Fibroblast of peridontal ligament (primary cell): ENCODE measurements around the gene DNER.
"Not testable (repeated sequence)": the region's sequence is repeated elsewhere in the genome, so short reads cannot be mapped to it uniquely, and the experiment has no call there.

ENCODE experiments used
- DNase-seq: peaks from one replicate; pipeline ENCODE4 v3.0.0-alpha.2; 2010; ENCODE audit errors: extremely low read depth

DNER gene

GRCh38 chr2:229715895-229716507 lies 1.6 kb upstream of the DNER start:
- DNase-seq, result no peak

DNA sequence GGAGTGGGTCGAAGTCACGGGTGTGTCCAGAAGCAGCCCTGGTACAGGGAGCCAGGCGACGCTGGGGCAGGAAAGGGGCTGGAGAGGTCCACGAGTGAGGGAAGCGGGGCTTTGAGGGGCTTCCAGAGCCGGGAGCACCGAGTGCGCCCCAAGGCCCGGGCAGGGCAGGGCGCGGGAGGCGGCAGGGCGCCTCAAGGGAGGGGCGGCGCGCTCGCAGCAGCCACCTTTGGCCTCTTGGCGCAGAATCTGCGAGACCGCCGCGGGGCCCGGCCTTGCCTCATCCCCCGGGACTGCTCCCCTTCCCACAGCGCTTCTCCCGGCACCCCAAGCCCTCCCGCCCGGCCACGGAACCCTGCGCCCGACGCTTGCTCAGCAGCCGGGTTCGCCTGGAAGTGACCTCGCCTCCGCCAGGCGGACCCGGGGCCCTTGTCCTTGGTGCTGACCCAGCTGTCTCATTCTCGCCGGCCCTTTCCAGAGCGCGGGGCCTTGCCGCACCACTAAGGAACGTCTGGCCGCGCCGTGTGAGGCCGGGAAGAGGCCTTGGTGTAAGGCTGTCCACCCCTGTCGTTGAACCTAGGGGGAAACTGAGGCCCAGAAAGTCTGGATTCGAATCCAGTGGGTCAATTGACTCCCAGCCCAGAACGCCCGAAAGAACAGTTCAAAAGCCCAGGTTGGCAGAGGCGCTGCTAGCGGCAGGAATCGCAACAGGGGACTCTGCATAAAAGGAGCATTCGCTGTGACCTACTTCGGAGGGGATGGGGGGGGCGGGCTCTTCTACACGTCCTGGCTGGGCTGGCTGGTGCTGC lies 584 bp upstream of the DNER start:
- peak; percentile 45 for DNase-seq

- no peak for DNase-seq
These were observed 830 bp downstream of the DNER start for GRCh38 chr2:229713371-229714079.

DNA sequence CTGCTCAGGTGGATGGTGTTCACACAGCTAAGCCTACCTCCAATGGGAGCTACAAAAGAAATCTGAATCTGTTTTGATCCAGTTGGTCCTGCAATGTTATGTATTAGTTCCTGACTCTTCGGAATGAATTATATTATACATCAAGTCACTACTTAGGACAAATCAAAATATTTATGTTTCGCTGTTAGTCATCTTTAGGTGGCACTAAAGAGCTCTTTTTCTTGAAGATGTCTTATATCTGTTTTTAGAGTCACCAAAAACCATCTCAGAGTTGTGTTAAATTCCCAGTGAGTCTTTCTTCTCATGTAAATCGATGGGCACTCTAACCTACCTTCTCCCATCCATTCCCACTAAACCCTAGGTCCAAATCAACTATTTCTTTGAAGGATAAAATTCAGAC lies 2.2 kb downstream of the DNER start:
- DNase-seq, result peak; percentile 17

DNA sequence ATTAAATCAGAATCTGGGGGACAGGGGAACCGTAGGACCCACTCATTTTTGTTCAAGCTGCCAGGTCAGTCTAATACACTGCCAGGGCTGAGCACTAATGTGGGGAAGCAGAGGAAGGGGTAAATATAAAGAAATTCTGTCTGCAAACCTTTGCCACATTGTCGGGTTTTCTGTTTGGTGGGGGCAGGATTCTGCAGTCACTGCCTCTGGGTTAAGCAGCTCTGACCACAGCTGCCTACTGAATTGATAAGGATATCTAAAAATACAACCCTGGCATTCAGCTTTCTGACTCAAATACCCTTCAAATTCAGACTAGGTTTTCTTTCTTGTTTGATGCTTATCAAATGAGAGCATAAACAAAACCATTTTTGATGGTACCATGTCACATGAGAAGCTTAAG lies 6.0 kb downstream of the DNER start:
- DNase-seq, result no peak

- DNase-seq, result no peak
These were observed 10.3 kb downstream of the DNER start for GRCh38 chr2:229703909-229704630.

DNA sequence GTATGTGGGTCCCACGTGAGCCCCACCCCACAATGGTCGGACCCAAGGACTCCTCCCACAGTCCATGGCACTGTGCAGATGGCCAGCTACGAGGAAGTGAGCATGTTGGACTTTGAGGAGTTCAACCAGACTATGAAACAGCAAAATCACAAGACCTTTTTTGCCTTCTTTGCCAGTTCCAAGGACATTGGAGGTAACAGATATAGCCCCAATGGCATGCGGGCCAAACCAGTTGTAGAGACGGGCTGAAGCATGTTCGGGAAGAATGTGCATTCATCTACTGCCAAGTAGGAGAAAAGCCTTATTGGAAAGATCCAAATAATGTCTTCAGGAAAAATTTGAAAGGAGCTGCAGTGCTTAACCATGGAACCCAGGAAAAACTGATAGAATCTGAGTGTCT lies 12.6 kb downstream of the DNER start:
- no peak for DNase-seq

DNA sequence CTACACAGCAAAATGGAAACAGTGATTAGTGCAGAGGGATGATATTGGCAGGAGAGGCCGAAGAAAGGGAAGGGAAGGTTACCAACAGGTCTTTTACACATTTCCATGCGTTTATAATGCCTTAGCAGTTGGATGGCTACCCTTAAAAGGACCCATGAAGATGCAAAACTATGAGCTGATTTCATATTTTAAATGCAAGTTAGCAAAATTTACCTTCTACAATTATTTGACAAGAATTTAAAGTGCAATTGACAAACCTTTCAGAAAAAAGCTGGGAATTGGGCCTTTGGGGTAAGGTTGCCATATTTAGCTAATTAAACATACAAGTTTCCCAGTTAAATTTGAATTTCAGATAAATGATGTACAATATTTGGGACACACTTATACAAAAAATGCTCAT lies 13.3 kb downstream of the DNER start:
- DNase-seq, result no peak

DNA sequence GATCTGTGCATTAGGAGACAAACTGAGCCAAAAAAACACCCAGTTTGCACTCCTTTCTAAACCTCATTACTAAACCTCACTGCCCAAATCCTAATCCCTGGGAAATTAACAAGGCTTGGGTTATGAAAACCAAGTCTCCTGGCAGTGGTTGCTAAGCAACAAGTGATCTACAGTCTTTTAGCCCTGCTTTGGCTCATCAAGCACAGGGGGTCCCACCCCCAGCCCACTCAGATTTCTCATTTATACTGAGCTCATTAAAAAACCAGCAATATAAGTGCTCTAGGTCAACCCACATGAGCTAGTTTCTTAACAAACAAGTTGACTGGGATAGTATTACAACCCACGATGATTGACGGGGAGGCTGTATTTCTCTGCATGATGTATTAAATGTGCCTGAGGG lies 18.4 kb downstream of the DNER start:
- DNase-seq, result no peak

DNA sequence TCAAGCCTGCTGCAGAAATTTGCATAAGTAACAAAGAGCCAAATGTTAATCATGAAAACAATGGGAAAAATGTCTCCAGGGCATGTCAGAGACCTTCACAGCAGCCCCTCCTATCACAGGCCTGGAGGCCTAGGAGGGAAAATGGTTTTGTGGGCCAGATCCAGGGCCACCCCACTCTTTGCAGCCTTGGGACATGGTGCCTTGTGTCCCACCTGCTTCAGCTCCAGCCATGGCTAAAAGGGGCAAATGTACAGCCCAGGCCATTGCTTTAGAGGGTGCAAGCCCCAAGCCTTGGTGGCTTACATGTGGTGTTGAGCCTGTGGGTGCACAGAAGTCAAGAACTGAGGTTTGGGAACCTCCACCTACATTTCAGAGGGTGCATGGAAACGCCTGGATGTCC lies 20.5 kb downstream of the DNER start:
- not testable (repeated sequence) for DNase-seq

GRCh38 chr2:229691631-229692030 lies 22.7 kb downstream of the DNER start:
- DNase-seq, result no peak

GRCh38 chr2:229689307-229689839 lies 25.0 kb downstream of the DNER start:
- no peak for DNase-seq

DNA sequence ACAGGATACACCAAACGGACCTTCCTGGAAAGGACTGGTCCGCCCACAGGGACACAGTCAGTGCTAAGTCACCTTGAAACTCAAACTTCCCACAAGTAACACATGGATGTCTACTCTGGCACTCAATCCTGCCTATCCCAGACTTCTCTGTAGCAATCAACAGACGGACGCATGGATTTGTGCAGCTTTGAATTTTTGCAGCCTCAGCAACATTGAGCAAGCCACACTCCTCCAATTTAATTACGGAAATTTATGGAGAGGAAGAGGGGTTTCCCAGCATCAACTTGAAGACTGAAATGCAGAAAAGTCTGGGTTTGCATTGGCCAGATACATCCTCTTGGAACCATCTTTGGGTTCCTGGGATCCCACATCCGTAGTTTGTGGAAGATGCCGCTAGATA lies 26.2 kb downstream of the DNER start:
- no peak for DNase-seq

GRCh38 chr2:229686122-229686919 lies 28.0 kb downstream of the DNER start:
- no peak for DNase-seq

DNA sequence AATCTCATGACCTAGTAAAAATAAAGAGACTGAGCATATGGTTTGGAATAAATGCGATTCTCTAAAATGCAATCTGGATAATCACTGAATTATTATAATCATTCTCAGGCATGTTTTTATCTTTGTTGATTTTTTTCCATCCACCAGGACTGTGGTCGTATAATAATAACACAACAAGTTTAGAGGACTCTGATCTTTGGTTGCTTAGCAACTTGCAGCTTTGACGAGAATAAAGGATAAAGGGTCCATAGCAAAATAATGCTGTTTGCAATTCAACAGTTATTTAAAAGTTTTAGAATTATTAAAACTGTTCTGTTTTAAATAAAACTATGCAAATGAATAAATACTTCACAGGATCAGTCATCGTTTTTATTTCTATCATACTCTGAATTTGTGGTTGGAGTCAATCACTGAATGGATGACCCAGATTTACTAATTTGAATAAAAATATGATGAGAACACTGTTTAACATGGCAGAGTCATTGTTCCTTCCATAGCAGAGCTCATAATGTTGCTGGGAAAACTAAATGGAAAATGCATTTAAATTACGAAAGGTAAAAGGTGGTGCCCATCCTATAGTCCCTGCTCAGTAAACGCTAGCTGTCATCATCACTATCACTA lies 29.3 kb downstream of the DNER start:
- no peak for DNase-seq

- DNase-seq, result no peak
These were observed 34.8 kb downstream of the DNER start for GRCh38 chr2:229679393-229680125.

DNA sequence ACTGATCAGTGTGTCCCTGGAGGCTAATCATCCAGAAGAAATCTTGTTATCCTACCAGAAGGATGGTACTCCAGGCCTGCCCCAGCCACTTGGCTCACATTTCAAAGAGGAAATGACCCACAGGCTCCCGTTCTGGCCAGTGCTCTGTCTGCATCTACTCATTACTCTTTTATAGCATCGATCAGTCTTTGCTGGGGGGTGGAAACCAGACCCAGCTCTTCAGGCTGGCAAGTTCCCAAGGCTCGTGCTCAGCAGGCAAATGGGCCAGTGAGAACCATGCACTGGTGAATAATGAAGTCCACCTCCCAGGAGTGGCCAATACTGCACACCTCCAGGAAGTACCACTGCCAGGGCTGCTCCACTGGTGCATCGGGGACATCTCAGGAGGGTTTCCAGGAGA lies 38.8 kb downstream of the DNER start:
- DNase-seq, result no peak

GRCh38 chr2:229674830-229675530 lies 39.4 kb downstream of the DNER start:
- no peak for DNase-seq

DNA sequence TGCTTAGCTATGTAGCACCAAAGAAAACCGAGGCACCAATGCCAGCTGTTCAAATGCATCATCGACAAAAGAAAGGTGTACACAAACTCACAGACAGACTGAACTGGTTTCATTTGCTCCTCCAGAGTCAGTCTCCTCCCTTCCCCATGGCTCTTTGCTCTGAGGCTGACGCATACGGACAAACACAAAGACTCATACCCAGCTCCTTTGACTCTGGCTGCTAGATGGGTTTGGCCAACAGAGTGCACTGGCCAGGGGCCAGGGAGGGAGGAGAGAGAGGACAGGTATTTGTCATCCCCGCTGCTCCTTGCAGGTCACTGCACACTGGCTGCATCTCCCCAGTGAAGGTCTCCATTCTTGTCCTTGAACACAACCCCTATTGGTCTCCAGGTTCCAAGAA lies 40.7 kb downstream of the DNER start:
- DNase-seq, result no peak
